Astrocyte of the hippocampus (primary cell): ENCODE data around the gene DIAPH1.

ENCODE experiments used
- DNase-seq: peaks from one replicate; pipeline ENCODE4 v3.0.0; 2011; ENCODE audit warnings: low read depth, low spot score

The DIAPH1 gene

GRCh38 chr5:141639357-141640050, 20.7 kb upstream of the DIAPH1 start:
- no peak for DNase-seq

- DNase-seq, result no peak
Measured at GRCh38 chr5:141638771-141639170, 20.0 kb upstream of the DIAPH1 start.

- DNase-seq, result peak; percentile 68
Measured at GRCh38 chr5:141637767-141638419, 19.1 kb upstream of the DIAPH1 start.

GRCh38 chr5:141637123-141637766, 18.4 kb upstream of the DIAPH1 start:
- no peak for DNase-seq

GRCh38 chr5:141636413-141637122, 17.8 kb upstream of the DIAPH1 start, which contains the start of the genes HDAC3 and RELL2:
Gene HDAC3, minus strand, starts transcription at chr5:141636849. Its CDS starts 59 bp downstream, at chr5:141636790.
Gene RELL2, plus strand, starts transcription at chr5:141636997. Its CDS starts 1,229 bp downstream, at chr5:141638226.
- peak; percentile 97 for DNase-seq

GRCh38 chr5:141636106-141636412, 17.3 kb upstream of the DIAPH1 start:
- DNase-seq, result no peak

GRCh38 chr5:141635646-141636045, 16.8 kb upstream of the DIAPH1 start:
- no peak for DNase-seq

GRCh38 chr5:141634720-141635119, 15.9 kb upstream of the DIAPH1 start:
- no peak for DNase-seq

- no peak for DNase-seq
Measured at GRCh38 chr5:141633871-141634561, 15.2 kb upstream of the DIAPH1 start.

GRCh38 chr5:141632650-141633049, 13.8 kb upstream of the DIAPH1 start:
- DNase-seq, result no peak

GRCh38 chr5:141630570-141631140, 11.9 kb upstream of the DIAPH1 start:
- DNase-seq, result no peak

- DNase-seq, result no peak
Measured at GRCh38 chr5:141628175-141628788, 9.5 kb upstream of the DIAPH1 start.

- DNase-seq, result no peak
Measured at GRCh38 chr5:141623611-141624010, 4.8 kb upstream of the DIAPH1 start.

GRCh38 chr5:141623186-141623585, 4.4 kb upstream of the DIAPH1 start:
- DNase-seq, result no peak

- peak; percentile 64 for DNase-seq
Measured at GRCh38 chr5:141618030-141618803, 583 bp downstream of the DIAPH1 start.

- DNase-seq, result peak; percentile 23
Measured at GRCh38 chr5:141617682-141618029, 1.1 kb downstream of the DIAPH1 start.

- DNase-seq, result no peak
Measured at GRCh38 chr5:141617128-141617527, 1.7 kb downstream of the DIAPH1 start.

GRCh38 chr5:141615991-141616720, 2.6 kb downstream of the DIAPH1 start:
- DNase-seq, result no peak

- no peak for DNase-seq
Measured at GRCh38 chr5:141613344-141613743, 5.5 kb downstream of the DIAPH1 start.
